HL-60 (cell line): ENCODE results near the gene ZNF281.
"Not testable (repeated sequence)": the region's sequence is repeated elsewhere in the genome, so short reads cannot be mapped to it uniquely, and the experiment has no call there.

Experiments
- DNase-seq, 2 experiments: peaks; one replicate each; pipeline ENCODE4 v3.0.0-alpha.2; 2010 to 2020; ENCODE audit warnings: low read depth in 1 of 2, low spot score in 1 of 2
- H3K27ac ChIP-seq: fragments of 250-450 bp; sonication (Bioruptor Pico); replicated peaks from 2 replicates; pipeline ENCODE4 v1.5.1; 2020; ENCODE audit warnings: mild to moderate bottlenecking, moderate library complexity
- H3K27me3 ChIP-seq: fragments of 250-450 bp; sonication (Bioruptor Pico); 2 replicates; pipeline ENCODE4 v1.5.1; 2021; ENCODE audit warnings: mild to moderate bottlenecking, moderate library complexity; ENCODE audit not compliant: insufficient read depth, poor library complexity, severe bottlenecking
- H3K4me3 ChIP-seq: replicated peaks from 2 replicates; pipeline ENCODE4 v1.5.1; 2011; ENCODE audit warnings: mild to moderate bottlenecking, control low read depth, low read length; ENCODE audit not compliant: insufficient read depth
- CTCF ChIP-seq: IDR thresholded peaks from one replicate; pipeline ENCODE4 v1.5.1; 2011; ENCODE audit warnings: low read length, control low read depth, inconsistent platforms; ENCODE audit not compliant: insufficient read depth
- GABPA ChIP-seq: IDR thresholded peaks from 2 replicates; pipeline ENCODE4 v1.6.1; 2012; ENCODE audit warnings: low read depth
- POLR2AphosphoS5 ChIP-seq: IDR thresholded peaks from 2 replicates; pipeline ENCODE4 v1.6.1; 2012; ENCODE audit warnings: low read depth
- REST ChIP-seq: IDR thresholded peaks from 2 replicates; pipeline ENCODE4 v1.6.1; 2012; ENCODE audit warnings: low read depth; ENCODE audit not compliant: insufficient replicate concordance
- SPI1 ChIP-seq: IDR thresholded peaks from 2 replicates; pipeline ENCODE4 v1.6.1; 2012; ENCODE audit warnings: low read depth, mild to moderate bottlenecking, borderline replicate concordance

Gene ZNF281

GRCh38 chr1:200443860-200444259, 34.0 kb upstream of the ZNF281 start:
- Histone ChIP-seq H3K27me3 (no peaks in the 10 kb centered on the region), H3K4me3 (no peak overlapping the region), H3K27ac (no peak overlapping the region)
- TF ChIP-seq POLR2AphosphoS5 (no peak), SPI1 (no peak), GABPA (no peak), REST (no peak), CTCF (no peak)
- no peak for DNase-seq

- TF ChIP-seq CTCF (no peak), SPI1 (no peak)
- DNase-seq = no peak
- Histone ChIP-seq H3K4me3 (no peak overlapping the region), H3K27me3 (no peaks in the 10 kb centered on the region), H3K27ac (no peak overlapping the region)
These were observed 32.8 kb upstream of the ZNF281 start for GRCh38 chr1:200442537-200443156.

GRCh38 chr1:200442023-200442422, 32.2 kb upstream of the ZNF281 start:
- no peaks in the 10 kb centered on the region for H3K27me3 ChIP-seq
- DNase-seq = no peak
- no peak overlapping the region for H3K4me3 ChIP-seq
- TF ChIP-seq SPI1 = no peak
- no peak overlapping the region for H3K27ac ChIP-seq

GRCh38 chr1:200438911-200439310, 29.1 kb upstream of the ZNF281 start:
- TF ChIP-seq GABPA = no peak
- TF ChIP-seq SPI1 = no peak
- TF ChIP-seq REST = no peak
- TF ChIP-seq POLR2AphosphoS5 = no peak
- TF ChIP-seq CTCF = no peak
- no peak for DNase-seq
- no peaks in the 10 kb centered on the region for H3K27me3 ChIP-seq
- H3K4me3 ChIP-seq = no peak overlapping the region
- H3K27ac ChIP-seq = no peak overlapping the region

GRCh38 chr1:200438413-200438812, 28.6 kb upstream of the ZNF281 start:
- H3K27ac ChIP-seq, DNase-seq, H3K27me3 ChIP-seq, H3K4me3 ChIP-seq: not testable (repeated sequence)
